Measurements from ENCODE around the gene FCHO2.

- TF ChIP-seq CTCF (IDR thresholded peaks at IDR 0.05; ENCODE audit: low read depth, low read length) = no peak
- no peak for TF ChIP-seq POLR2A (IDR thresholded peaks at IDR 0.05; ENCODE audit: extremely low read depth, insufficient read length)
- TF ChIP-seq MYC (IDR thresholded peaks at IDR 0.05; ENCODE audit: low read depth, low read length) = no peak
Observed at GRCh38 chr5:73131711-73132425, 176.0 kb downstream of the FCHO2 start.
